Duodenal mucosa (tissue), 2 donors: ENCODE results near the gene OGFOD1.

ENCODE experiments used
- H3K27ac ChIP-seq: one replicate; pipeline ENCODE4 v1.7.0; 2013; ENCODE audit warnings: low read depth, low read length
- H3K27me3 ChIP-seq, 2 donors: one replicate each; pipeline ENCODE4 v1.7.0; 2013; ENCODE audit warnings: low read length in 2 of 2, control low read depth in 1 of 2; ENCODE audit not compliant: insufficient read depth in 2 of 2, control insufficient read depth in 1 of 2
- H3K36me3 ChIP-seq, 2 donors: one replicate each; pipeline ENCODE4 v1.7.0; 2013; ENCODE audit warnings: low read length in 2 of 2, control low read depth in 1 of 2; ENCODE audit not compliant: insufficient read depth in 2 of 2, control insufficient read depth in 1 of 2
- H3K4me1 ChIP-seq, 2 donors: one replicate each; pipeline ENCODE4 v1.7.0; 2013; ENCODE audit warnings: low read length in 2 of 2, control low read depth in 1 of 2; ENCODE audit not compliant: insufficient read depth in 2 of 2, control insufficient read depth in 1 of 2
- H3K4me3 ChIP-seq, 2 donors: one replicate each; pipeline ENCODE4 v1.7.0; 2013; ENCODE audit warnings: low read length in 2 of 2, low read depth in 1 of 2
- H3K9ac ChIP-seq, 2 donors: one replicate each; pipeline ENCODE4 v1.7.0; 2013; ENCODE audit warnings: low read length in 2 of 2, low read depth in 1 of 2
- H3K9me3 ChIP-seq, 2 donors: one replicate each; pipeline ENCODE4 v1.7.0; 2013; ENCODE audit warnings: low read length in 2 of 2, control low read depth in 1 of 2; ENCODE audit not compliant: control insufficient read depth in 1 of 2

Gene OGFOD1

GRCh38 chr16:56457927-56458470 is 6.6 kb downstream of the OGFOD1 start:
- Histone ChIP-seq H3K9me3 (no peaks in the 10 kb centered on the region), H3K9ac (no peak overlapping the region), H3K27me3 (no peaks in the 10 kb centered on the region), H3K36me3 (peaks cover 10 to 56% of the 10 kb centered on the region in 2 donors), H3K4me1 (peaks cover 0 to 3% of the 10 kb centered on the region in 2 donors), H3K4me3 (no peak overlapping the region), H3K27ac (no peak overlapping the region)

GRCh38 chr16:56460101-56460500 is 8.7 kb downstream of the OGFOD1 start:
- H3K36me3 ChIP-seq, result peaks cover 10 to 59% of the 10 kb centered on the region in 2 donors
- no peak overlapping the region for H3K4me3 ChIP-seq
- H3K4me1 ChIP-seq, result no peaks in the 10 kb centered on the region
- H3K9ac ChIP-seq, result no peak overlapping the region
- no peaks in the 10 kb centered on the region for H3K27me3 ChIP-seq
- H3K9me3 ChIP-seq, result no peaks in the 10 kb centered on the region
- no peak overlapping the region for H3K27ac ChIP-seq

- Histone ChIP-seq H3K9ac (no peak overlapping the region), H3K27ac (no peak overlapping the region), H3K36me3 (peaks cover 17 to 62% of the 10 kb centered on the region in 2 donors), H3K27me3 (no peaks in the 10 kb centered on the region), H3K9me3 (no peaks in the 10 kb centered on the region), H3K4me3 (no peak overlapping the region), H3K4me1 (no peaks in the 10 kb centered on the region)
Observed at GRCh38 chr16:56462064-56462796, 10.9 kb downstream of the OGFOD1 start.

- H3K4me3 ChIP-seq, result no peak overlapping the region
- no peaks in the 10 kb centered on the region for H3K4me1 ChIP-seq
- no peaks in the 10 kb centered on the region for H3K27me3 ChIP-seq
- H3K9me3 ChIP-seq, result no peaks in the 10 kb centered on the region
- H3K27ac ChIP-seq, result no peak overlapping the region
- H3K9ac ChIP-seq, result no peak overlapping the region
- peaks cover 21 to 65% of the 10 kb centered on the region in 2 donors for H3K36me3 ChIP-seq
Observed at GRCh38 chr16:56463153-56463552, 11.8 kb downstream of the OGFOD1 start.

GRCh38 chr16:56466344-56466743 is 15.0 kb downstream of the OGFOD1 start:
- Histone ChIP-seq H3K27ac (no peak overlapping the region), H3K4me1 (no peaks in the 10 kb centered on the region), H3K27me3 (no peaks in the 10 kb centered on the region), H3K9me3 (no peaks in the 10 kb centered on the region), H3K4me3 (no peak overlapping the region), H3K36me3 (peaks cover 37 to 76% of the 10 kb centered on the region in 2 donors), H3K9ac (no peak overlapping the region)

- no peaks in the 10 kb centered on the region for H3K9me3 ChIP-seq
- no peaks in the 10 kb centered on the region for H3K27me3 ChIP-seq
- H3K4me3 ChIP-seq, result no peak overlapping the region
- H3K4me1 ChIP-seq, result no peaks in the 10 kb centered on the region
- H3K36me3 ChIP-seq, result peaks cover 37 to 86% of the 10 kb centered on the region in 2 donors
- no peak overlapping the region for H3K27ac ChIP-seq
- H3K9ac ChIP-seq, result no peak overlapping the region
Observed at GRCh38 chr16:56468800-56469199, 17.4 kb downstream of the OGFOD1 start.

GRCh38 chr16:56469748-56470147 is 18.4 kb downstream of the OGFOD1 start:
- H3K4me1 ChIP-seq, result no peaks in the 10 kb centered on the region
- H3K4me3 ChIP-seq, result no peak overlapping the region
- no peaks in the 10 kb centered on the region for H3K9me3 ChIP-seq
- H3K36me3 ChIP-seq, result peaks cover 39 to 85% of the 10 kb centered on the region in 2 donors
- no peak overlapping the region for H3K27ac ChIP-seq
- H3K27me3 ChIP-seq, result no peaks in the 10 kb centered on the region
- H3K9ac ChIP-seq, result no peak overlapping the region

- Histone ChIP-seq H3K4me3 (no peak overlapping the region), H3K9me3 (no peaks in the 10 kb centered on the region), H3K36me3 (peaks cover 44 to 89% of the 10 kb centered on the region in 2 donors), H3K27ac (no peak overlapping the region), H3K9ac (no peak overlapping the region), H3K4me1 (no peaks in the 10 kb centered on the region), H3K27me3 (no peaks in the 10 kb centered on the region)
Observed at GRCh38 chr16:56470232-56470631, 18.9 kb downstream of the OGFOD1 start.

GRCh38 chr16:56470666-56471065 is 19.3 kb downstream of the OGFOD1 start:
- Histone ChIP-seq H3K27ac (no peak overlapping the region), H3K9me3 (no peaks in the 10 kb centered on the region), H3K4me1 (no peaks in the 10 kb centered on the region), H3K36me3 (peaks cover 48 to 89% of the 10 kb centered on the region in 2 donors), H3K27me3 (no peaks in the 10 kb centered on the region), H3K4me3 (no peak overlapping the region), H3K9ac (no peak overlapping the region)

- no peak overlapping the region for H3K27ac ChIP-seq
- H3K9ac ChIP-seq, result no peak overlapping the region
- no peaks in the 10 kb centered on the region for H3K4me1 ChIP-seq
- H3K27me3 ChIP-seq, result no peaks in the 10 kb centered on the region
- no peak overlapping the region for H3K4me3 ChIP-seq
- H3K36me3 ChIP-seq, result peaks cover 34 to 85% of the 10 kb centered on the region in 2 donors
- no peaks in the 10 kb centered on the region for H3K9me3 ChIP-seq
Observed at GRCh38 chr16:56475201-56475600, 23.8 kb downstream of the OGFOD1 start.
